IPS-11a (cell line): ENCODE results near the gene GOLPH3L.
"Not testable (repeated sequence)": the region's sequence is repeated elsewhere in the genome, so short reads cannot be mapped to it uniquely, and the experiment has no call there.

ENCODE experiments used
- H3K4me3 ChIP-seq: one replicate; pipeline ENCODE4 v1.5.1; 2013; ENCODE audit warnings: low read depth, low read length, control low read depth

The GOLPH3L gene

DNA sequence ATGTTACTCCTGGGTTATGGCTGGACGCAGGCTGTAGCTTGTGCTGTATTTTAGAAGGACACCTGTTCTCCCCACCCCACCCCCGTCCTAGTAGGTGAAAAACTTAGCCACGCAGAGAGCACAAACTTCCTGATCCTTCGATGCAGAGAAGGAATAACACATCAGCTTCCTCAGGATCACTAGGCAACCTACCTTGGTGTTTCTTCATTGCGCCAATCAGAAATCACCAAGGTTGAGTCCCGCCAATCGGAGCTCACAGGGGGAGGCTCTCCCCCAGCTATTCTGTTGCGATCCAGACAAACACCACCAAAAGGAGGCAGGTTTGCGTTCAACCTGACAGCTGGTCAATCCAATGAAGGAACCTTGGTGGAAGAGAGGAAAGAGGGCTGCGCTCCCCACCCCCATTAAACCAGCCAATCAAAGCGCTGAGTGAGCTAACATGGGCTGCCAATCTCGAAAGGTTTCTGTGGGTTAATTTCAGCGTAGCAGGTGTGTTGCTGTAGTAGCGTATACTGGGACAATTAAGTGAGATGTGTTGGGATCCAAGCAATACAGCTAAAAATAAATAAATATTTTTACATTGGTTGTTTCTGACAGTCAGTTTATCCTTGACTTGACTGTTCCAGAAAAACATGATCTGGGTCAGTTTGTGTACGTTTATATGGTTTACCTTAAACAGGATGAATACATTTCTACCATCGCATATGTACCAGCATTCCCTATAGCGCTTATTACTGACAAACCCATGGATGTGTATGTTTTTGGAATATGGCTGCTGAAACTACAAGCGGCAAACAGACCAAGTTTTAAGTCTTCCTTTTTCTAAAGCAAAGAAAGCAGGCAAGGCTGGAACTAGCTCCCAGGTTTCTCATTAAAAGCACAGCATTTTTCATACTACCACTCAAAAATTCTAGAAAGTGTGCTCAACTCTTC is at the start of gene GOLPH3L:
Gene GOLPH3L (minus strand): TSS at position 160 of the 933 bp plus-strand sequence. CDS start 2,316 bp downstream, outside the sequence.
- H3K4me3 ChIP-seq: peak within 1 kb of the TSS; percentile 84

GRCh38 chr1:150730130-150730721 is 33.3 kb upstream of the GOLPH3L start:
- no peak overlapping the region for H3K4me3 ChIP-seq

DNA sequence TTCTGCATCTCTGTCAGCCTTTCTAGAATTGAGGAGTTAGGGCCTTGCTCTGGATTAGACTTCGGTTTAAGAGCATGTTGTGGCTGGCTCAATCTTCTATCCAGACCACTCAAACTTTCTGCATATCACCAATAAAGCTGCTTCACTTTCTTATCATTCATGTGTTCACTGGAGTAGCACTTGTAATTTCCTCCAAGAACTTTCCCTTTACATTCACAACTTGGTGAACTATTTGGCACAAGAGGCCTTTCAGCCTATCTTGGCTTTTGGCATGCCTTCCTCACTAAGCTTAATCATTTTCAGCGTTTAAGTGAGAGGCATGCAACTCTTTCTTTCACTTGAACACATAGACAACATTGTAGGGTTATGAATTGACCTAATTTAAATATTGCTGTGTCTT is 27.4 kb upstream of the GOLPH3L start:
- no peak overlapping the region for H3K4me3 ChIP-seq

- H3K4me3 ChIP-seq: no peak within 1 kb of the TSS
Observed at GRCh38 chr1:150720703-150721102, 23.7 kb upstream of the GOLPH3L start, which contains the start of gene HORMAD1. Gene HORMAD1, minus strand, starts transcription at chr1:150720895. Its CDS starts 1,390 bp downstream, at chr1:150719505.

DNA sequence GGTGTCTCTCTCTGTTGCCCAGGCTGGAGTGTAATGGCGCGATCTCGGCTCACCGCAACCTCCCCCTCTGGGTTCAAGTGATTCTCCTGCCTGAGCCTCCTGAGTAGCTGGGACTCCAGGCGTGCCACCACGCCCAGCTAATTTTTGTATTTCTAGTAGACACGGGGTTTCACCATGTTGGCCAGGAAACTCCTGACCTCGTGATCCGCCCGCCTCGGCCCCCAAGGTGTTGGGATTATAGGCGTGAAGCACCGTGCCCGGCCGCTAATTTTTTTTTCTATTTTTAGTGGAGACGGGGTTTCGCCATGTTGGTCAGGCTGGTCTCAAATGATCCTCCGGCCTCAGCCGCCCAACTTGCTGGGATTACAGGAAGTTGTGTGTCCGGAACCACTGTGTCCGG is 23.1 kb upstream of the GOLPH3L start:
- no peak overlapping the region for H3K4me3 ChIP-seq

GRCh38 chr1:150718225-150718891 is 21.4 kb upstream of the GOLPH3L start:
- no peak overlapping the region for H3K4me3 ChIP-seq

DNA sequence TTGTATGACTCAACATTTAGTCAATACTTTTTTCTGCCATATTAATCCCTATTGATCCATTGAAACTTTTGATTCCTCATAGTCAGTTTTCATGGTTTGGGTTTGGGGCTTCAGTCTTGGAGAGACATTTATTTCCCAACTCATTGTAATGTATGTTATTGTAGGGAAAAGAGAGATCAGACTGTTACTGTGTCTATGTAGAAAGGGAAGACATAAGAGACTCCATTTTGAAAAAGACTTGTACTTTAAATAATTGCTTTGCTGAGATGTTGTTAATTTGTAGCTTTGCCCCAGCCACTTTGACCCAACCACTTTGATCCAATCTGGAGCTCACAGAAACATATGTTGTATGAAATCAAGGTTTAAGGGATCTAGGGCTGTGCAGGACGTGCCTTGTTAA is 12.1 kb upstream of the GOLPH3L start:
- H3K4me3 ChIP-seq: not testable (repeated sequence)

- no peak overlapping the region for H3K4me3 ChIP-seq
Observed at GRCh38 chr1:150708595-150708994, 11.6 kb upstream of the GOLPH3L start.

DNA sequence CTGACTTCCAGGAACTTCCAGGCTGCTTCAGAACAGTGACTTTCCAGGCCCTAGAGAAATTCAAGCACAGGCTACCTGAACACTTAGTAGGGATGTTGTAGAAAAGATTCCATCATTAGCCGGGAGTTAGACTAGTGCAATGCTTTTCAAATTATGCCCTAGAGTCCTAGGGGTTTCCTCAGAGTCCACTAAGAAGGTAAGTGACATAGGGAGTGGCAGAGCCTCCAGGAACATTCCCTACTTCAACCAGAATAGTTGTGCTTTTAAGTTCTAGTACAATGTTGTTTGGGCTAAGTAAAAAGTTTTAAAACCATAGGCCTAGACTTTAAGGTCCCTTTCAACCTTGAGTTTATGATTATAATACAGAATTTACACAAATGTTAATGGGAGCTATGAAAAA is 9.1 kb upstream of the GOLPH3L start:
- H3K4me3 ChIP-seq: no peak overlapping the region

- no peak overlapping the region for H3K4me3 ChIP-seq
Observed at GRCh38 chr1:150703427-150703826, 6.5 kb upstream of the GOLPH3L start.

DNA sequence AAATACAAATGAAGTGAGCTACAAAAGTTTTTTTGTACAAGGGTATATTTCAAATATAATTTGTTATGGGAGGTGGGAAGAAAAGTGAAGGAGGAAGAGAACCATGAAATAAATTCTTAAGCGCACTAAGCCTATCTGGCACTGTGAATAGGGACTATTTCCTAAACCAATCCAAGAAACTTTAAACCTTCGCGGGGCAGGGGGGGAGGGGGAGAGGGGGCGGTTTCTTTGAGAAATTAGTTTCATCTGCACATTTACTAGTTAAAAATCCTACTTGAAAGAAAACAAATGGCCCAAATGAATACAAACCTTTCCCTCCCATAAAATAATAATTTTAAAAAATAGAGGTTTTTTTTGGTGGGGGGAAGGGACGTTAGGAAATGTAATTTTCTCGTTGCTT is 364 bp downstream of the GOLPH3L start:
- H3K4me3 ChIP-seq: peak overlapping the region; percentile 84

- H3K4me3 ChIP-seq: peak overlapping the region; percentile 49
Observed at GRCh38 chr1:150696162-150696561, 792 bp downstream of the GOLPH3L start.

- H3K4me3 ChIP-seq: no peak overlapping the region
Observed at GRCh38 chr1:150695561-150695960, 1.4 kb downstream of the GOLPH3L start.

GRCh38 chr1:150692720-150693119 is 4.2 kb downstream of the GOLPH3L start:
- H3K4me3 ChIP-seq: no peak overlapping the region

- H3K4me3 ChIP-seq: no peak overlapping the region
Observed at GRCh38 chr1:150688763-150689162, 8.2 kb downstream of the GOLPH3L start.

DNA sequence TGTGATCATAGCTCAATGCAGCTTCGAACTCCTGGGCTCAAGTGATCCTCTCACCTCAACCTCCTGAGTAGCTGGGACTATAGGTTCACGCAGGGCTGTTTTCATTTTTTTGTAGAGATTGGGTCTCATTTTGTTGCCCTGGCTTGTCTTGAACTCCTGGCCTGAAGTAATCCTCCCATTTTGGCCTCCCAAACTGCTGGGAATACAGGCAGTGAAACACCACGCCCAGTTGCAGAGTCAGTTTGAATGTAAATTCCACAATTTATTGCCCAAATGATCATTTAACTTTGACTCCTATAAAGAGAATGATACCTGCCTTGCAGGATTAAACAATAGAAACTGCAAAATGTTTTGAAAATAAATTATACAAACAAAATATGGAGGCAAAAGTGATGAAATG is 10.7 kb downstream of the GOLPH3L start:
- no peak overlapping the region for H3K4me3 ChIP-seq

GRCh38 chr1:150683914-150684313 is 13.0 kb downstream of the GOLPH3L start:
- H3K4me3 ChIP-seq: no peak overlapping the region

GRCh38 chr1:150678988-150679387 is 18.0 kb downstream of the GOLPH3L start:
- no peak overlapping the region for H3K4me3 ChIP-seq

GRCh38 chr1:150674881-150675280 is 22.1 kb downstream of the GOLPH3L start:
- H3K4me3 ChIP-seq: no peak overlapping the region

- H3K4me3 ChIP-seq: no peak overlapping the region
Observed at GRCh38 chr1:150663321-150663720, 33.6 kb downstream of the GOLPH3L start.

- H3K4me3 ChIP-seq: no peak overlapping the region
Observed at GRCh38 chr1:150662811-150663210, 34.1 kb downstream of the GOLPH3L start.

GRCh38 chr1:150661156-150661555 is 35.8 kb downstream of the GOLPH3L start:
- no peak overlapping the region for H3K4me3 ChIP-seq
